Activated naive CD4-positive, alpha-beta T cell treated with anti-CD3 and anti-CD28 coated beads, Interleukin-2, amount 50 U/mL, for 16 hours (primary cell): ENCODE data around the gene WDHD1.
"Not testable (repeated sequence)": the region's sequence is repeated elsewhere in the genome, so short reads cannot be mapped to it uniquely, and the experiment has no call there.

Source experiments
- DNase-seq: peaks from one replicate; pipeline ENCODE4 v3.0.0-alpha.2; 2020

Gene WDHD1

GRCh38 chr14:55045087-55045486 is 18.2 kb upstream of the WDHD1 start:
- no peak for DNase-seq

DNA sequence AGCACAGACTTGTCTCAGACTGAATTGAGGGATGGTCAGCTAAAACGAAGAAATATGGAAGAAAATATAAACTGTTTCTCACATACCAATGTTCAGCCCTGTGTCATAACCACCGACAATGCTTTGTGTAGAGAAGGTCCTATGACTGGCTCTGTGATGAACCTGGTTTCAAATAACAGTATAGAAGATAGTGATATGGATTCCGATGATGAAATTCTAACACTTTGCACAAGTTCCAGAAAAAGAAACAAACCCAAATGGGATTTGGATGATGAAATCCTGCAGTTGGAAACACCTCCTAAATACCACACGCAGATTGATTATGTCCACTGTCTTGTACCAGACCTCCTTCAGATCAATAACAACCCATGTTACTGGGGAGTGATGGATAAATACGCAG is 16.6 kb upstream of the WDHD1 start:
- no peak for DNase-seq

DNA sequence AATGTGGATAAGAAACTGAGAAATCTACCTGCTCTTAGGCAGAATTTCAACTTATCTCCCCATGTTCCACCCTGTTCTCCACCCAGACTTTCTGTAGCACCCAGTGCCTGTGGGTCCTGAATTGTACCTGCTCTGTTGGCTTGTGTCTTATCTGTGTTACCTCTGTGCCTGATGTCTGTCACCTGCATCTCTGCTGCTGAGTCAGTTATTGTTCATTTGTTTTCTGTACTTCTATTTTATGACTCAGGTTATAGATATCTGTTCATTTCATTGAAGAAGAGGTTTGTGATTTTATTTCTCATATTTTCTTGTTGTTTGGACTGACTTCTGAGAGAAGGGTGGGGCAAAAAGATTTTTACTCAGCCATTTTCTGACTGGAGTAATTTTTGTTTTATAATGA is 11.8 kb upstream of the WDHD1 start:
- DNase-seq: no peak

GRCh38 chr14:55037995-55038394 is 11.1 kb upstream of the WDHD1 start:
- not testable (repeated sequence) for DNase-seq

DNA sequence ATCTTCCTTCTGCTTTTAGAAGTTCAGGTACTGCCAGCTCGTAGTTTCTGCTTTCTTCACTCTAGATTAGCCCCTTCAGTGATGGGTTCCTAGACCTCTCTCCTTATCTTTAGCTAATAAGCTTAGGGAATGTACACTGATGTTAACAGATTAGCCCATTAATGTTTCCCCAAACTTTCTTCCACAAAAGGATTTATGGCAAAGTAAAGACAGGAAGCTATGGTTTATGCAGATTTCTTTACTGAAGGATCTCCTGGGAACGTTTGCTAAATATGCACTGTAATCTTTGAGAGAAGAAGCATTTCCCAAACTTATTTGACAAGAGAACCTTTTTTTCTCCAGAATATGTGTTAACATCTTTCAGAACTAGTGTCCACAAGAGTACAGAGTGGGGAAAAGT is 4.3 kb upstream of the WDHD1 start:
- no peak for DNase-seq

DNA sequence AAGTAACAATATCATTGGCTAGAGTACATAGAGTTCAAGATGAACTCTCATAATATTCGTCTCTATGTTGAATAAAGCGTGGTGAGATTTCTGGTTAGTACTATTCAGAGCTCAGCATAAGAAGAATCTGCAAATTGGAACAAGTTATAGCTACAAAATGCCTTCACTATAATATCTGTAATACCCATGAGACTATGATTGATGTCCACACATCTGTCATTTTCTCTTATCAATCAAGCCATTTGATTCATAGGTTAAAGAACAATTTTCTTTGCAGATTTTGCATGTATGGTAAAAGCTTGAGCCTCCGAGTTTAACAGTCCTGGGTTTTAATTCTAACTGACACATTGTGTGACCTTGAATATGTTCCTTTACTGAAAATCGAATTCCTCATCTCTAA is 1.6 kb upstream of the WDHD1 start:
- DNase-seq: no peak

DNA sequence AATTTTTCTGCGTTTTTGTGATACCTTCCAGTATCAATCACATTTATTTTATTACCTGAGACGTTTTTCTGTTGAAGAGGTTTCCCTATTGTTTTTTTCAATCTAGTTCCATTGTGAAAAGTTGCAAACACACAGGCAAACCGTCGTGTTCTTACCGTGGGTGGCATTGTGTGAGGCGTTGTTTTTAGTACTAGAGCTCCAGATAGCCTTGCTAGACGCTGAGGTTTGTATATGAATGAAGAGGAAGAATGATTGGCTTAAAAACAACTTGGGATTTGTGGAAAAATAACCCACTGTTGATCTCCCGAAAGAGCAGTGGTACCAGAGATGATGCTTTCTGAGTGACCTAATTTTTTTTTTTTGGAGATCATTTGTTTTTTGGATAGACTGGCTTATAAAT is 1.2 kb upstream of the WDHD1 start:
- DNase-seq: no peak

DNA sequence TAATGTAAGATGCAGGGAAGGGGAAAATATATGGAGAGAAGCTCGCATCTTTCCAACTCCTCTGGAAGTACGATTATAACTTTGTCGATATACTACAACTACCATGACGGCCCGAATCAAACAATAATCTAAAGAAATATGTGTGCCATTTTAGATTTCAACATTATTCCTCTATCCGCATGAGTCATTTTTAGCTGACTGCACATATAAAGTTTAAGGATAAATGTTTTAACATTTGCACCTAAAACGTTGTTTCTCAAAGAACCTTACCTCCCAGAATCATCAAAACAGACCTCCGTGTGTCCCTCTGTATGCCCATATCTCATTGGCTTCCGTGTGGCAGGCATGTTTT is 482 bp downstream of the WDHD1 start:
- no peak for DNase-seq

- no peak for DNase-seq
Observed at GRCh38 chr14:55025948-55026347, 951 bp downstream of the WDHD1 start.

- not testable (repeated sequence) for DNase-seq
Observed at GRCh38 chr14:55024365-55024764, 2.5 kb downstream of the WDHD1 start.

DNA sequence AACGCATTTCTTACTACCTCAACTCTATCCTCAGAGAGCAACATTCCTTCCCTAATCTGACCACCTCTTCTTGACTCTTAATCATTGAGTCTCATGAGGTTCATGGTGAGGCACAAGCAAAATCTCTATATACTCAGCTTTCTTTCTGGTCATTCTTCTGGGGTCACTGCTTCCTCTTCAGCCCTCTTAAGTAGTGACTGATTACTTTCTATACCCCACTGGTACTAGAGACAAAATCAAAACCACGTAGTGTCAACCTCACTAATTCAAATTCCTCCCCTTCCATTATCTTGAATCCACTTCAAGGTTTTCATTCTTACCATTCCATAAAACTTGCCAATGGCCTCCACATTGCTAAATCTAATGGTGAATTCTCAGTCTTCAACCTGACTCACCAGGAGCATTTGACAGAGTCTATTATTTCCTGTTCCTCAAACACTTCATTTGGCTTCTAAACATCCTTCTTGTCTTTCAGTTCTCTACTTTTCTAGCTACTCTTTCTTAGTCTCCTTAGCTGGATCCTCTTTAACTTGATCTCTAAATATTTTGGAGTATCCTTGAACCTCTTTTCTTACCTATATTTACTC is 6.8 kb downstream of the WDHD1 start:
- no peak for DNase-seq

- DNase-seq: no peak
Observed at GRCh38 chr14:55015006-55015405, 11.9 kb downstream of the WDHD1 start.

DNA sequence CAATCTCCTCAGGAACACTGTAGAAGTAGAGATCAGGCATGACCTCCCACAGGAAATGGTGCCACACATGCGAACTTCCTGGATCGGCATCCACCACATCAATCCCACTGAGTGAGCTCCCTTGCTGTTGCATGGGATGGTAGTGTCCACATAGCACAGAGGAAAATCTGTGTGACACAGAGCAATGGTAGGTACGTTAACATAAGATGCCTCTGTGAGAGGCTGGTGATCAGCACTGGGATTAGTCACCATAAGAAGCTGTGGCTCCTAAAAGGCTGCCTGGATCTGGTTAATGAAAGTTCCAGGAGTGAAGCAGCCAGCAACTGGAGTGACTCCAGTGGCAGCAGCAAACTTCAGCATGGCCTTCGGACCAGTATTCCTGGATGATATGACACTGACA is 21.8 kb downstream of the WDHD1 start:
- no peak for DNase-seq

GRCh38 chr14:55000381-55000780 is 26.5 kb downstream of the WDHD1 start:
- DNase-seq: no peak

DNA sequence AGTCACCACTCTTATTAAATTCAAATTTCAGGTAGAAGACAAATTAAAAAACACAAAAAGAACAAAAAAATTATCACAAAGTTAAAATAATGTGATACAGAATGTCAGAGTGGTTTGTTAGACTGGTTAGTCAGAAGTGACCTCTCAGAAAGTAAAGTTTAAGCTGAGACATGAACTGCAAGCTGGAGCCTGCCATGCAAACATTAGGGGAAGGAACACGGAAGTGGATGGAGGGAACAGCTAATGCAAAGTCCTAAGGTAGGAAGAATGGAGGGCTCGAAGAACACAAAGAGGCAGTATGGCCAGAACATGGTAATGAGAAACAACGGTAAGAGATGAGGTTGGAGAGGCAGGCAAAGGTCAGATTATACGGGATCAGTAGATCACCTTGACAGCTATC is 41.7 kb downstream of the WDHD1 start:
- DNase-seq: no peak

- DNase-seq: no peak
Observed at GRCh38 chr14:54981698-54982097, 45.2 kb downstream of the WDHD1 start.

GRCh38 chr14:54979039-54979438 is 47.9 kb downstream of the WDHD1 start:
- DNase-seq: no peak

DNA sequence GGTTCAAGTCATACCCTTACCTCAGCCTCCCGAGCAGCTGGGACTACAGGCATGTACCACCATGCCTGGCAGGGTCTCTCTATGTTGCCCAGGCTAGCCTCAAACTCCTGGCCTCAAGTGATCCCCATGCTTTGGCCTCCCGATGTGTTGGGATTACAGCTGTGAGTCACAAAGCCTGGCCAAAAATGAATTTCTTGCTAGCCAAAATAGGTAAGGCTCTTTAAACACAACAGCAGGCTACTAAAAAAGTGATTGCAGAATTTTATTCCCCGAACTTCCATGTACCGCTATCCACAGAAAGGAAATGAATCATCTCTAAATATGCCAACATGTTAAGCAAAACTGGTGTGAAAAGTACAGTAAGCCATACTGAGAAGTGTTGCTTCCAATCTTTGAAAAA is 50.6 kb downstream of the WDHD1 start:
- no peak for DNase-seq

DNA sequence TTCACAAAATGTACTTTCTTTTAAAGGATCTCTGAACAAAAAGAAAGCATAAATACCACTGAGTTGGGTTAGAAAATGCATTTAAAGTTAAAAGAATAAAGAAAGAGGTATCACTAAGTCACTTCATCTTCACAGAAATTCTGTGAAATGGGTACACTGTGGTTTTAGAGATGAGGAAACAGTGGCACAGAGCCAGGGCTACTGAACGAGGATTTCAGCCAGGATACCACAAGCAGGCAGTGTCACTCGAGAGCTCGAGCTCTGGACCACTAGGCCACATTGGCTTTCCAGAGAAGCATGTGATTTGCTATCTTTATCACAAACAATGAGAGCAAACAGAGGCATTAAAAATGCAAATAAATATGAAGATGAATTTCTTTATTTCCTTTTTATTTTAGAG is 51.0 kb downstream of the WDHD1 start:
- DNase-seq: no peak

GRCh38 chr14:54974788-54975414 is 52.0 kb downstream of the WDHD1 start:
- DNase-seq: no peak

DNA sequence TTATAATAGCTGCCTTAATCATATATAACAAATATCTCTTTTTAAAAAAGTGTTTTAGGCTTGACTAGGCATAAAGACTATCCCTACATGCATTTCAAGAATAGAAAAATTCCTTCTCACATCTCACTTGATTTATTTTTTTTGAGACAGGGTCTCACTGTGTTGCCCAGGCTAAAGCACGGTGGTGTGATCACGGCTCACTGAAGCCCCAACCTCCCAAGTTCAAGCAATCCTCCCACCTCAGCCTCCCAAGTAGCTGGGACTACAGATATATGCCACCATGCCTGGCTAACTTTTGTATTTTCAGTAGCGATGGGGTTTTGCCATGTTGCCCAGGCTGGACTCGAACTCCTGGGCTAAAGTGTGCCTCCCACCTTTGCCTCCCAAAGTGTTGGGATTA is 59.4 kb downstream of the WDHD1 start:
- DNase-seq: no peak

GRCh38 chr14:54955143-54955542 is 71.8 kb downstream of the WDHD1 start:
- DNase-seq: no peak

- DNase-seq: not testable (repeated sequence)
Observed at GRCh38 chr14:54953609-54954008, 73.3 kb downstream of the WDHD1 start.

DNA sequence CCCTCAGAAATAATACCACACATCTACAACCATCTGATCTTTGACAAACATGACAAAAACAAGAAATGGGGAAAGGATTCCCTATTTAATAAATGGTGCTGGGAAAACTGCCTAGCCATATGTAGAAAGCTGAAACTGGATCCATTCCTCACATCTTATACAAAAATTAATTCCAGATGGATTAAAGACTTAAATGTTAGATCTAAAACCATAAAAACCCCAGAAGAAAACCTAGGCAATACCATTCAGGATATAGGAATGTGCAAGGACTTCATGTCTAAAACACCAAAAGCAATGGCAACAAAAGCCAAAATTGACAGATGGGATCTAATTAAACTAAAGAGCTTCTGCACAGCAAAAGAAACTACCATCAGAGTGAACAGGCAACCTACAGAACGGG is 74.1 kb downstream of the WDHD1 start:
- DNase-seq: not testable (repeated sequence)

DNA sequence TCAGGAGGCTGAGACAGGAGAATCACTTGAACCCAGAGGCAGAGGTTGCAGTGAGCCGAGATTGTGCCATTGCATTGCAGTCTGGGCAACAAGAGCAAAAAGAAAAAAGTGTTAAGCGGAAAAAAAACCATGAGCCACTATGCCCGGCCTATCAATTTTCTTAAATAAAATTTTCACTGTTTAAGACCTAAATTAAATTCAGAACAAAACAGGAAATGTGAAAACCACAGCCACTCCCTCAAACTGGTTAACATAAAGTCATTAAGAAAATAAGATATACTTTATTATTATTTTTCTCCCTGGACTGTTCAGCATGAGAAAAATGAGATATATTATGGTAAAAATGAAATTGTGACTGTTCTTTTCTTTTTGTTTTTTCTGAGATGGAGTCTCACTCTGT is 79.7 kb downstream of the WDHD1 start:
- DNase-seq: no peak
